Activated effector memory CD4-positive, alpha-beta T cell treated with Interleukin-2 at 50 U/mL for 16 hours (primary cell): Measurements from ENCODE around the gene GK.
"Not testable (repeated sequence)": the region's sequence is repeated elsewhere in the genome, so short reads cannot be mapped to it uniquely, and the experiment has no call there.

Experiments
- DNase-seq: peaks from one replicate; pipeline ENCODE4 v3.0.0-alpha.2; 2020

GK gene

GRCh38 chrX:30713061-30713525 lies 59.9 kb downstream of the GK start:
- DNase-seq: peak; percentile 9

GRCh38 chrX:30714138-30714537 lies 60.9 kb downstream of the GK start:
- DNase-seq: no peak

- DNase-seq: no peak
These were observed 62.8 kb downstream of the GK start for GRCh38 chrX:30715976-30716375.

- no peak for DNase-seq
These were observed 80.8 kb downstream of the GK start for GRCh38 chrX:30733852-30734660.

GRCh38 chrX:30734782-30735181 lies 81.6 kb downstream of the GK start:
- no peak for DNase-seq

- DNase-seq: peak; percentile 42
These were observed 82.6 kb downstream of the GK start for GRCh38 chrX:30735839-30736238.

- DNase-seq: no peak
These were observed 88.3 kb downstream of the GK start for GRCh38 chrX:30741545-30741944.

- DNase-seq: no peak
These were observed 95.2 kb downstream of the GK start for GRCh38 chrX:30748342-30748960.

- no peak for DNase-seq
These were observed 98.3 kb downstream of the GK start for GRCh38 chrX:30751497-30751896.

GRCh38 chrX:30762755-30763154 lies 109.5 kb downstream of the GK start:
- DNase-seq: no peak

GRCh38 chrX:30773764-30774163 lies 120.5 kb downstream of the GK start:
- DNase-seq: not testable (repeated sequence)

GRCh38 chrX:30777575-30777974 lies 124.4 kb downstream of the GK start:
- DNase-seq: no peak

GRCh38 chrX:30779453-30780030 lies 126.3 kb downstream of the GK start:
- no peak for DNase-seq
